Measurements from ENCODE around the gene HOXD13.

The HOXD13 gene
- 0 to 0.36 (median 0) reads per million in 4 experiments for total RNA-seq

- no peak for DNase-seq
Observed at GRCh38 chr2:176092270-176093144, at the start of gene HOXD13. TSS of gene HOXD13 (plus strand) at chr2:176092721. CDS start at chr2:176092891, 170 bp downstream.

DNA sequence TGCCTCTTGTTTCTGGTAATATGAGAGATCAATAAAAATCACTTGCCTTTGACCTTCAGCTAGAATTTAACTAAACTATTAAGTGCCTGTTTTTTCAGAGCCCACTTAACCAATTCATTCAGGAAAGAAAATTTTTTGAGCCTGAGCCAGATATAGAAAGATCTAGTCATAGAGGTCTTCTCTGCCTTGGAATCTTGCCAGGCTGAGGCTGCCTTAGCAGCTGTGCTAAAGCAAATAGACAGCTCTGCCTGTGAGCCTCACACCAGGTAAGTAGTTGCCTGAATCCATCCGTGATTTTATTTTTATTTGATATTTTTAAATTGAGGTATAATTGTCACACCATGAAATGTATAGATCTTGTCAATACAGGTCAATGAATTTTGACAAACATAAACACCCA is 36.1 kb upstream of the HOXD13 start:
- no peak for DNase-seq

DNA sequence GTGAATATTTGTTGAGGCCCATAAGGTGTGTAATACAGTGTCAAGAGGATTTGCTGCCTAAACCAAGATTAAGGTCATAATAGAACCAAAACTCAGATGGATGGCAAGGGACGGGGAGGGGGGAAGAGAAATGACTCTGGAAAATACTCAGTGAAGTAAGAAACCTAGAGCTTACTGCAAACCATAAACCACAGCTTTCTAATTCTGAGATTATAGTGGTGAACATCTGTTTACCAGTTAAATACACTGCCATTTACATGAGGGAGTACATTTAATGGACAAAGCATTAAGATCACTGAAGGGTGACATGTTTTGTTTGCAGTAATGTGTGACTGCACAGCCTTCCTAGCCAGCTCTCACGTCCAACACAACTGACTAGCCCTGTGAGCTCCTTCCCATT is 28.6 kb upstream of the HOXD13 start:
- DNase-seq = no peak

GRCh38 chr2:176066645-176067588 is 25.6 kb upstream of the HOXD13 start:
- DNase-seq = no peak

- no peak for DNase-seq
Observed at GRCh38 chr2:176067589-176068418, 24.7 kb upstream of the HOXD13 start.

- DNase-seq = no peak
Observed at GRCh38 chr2:176068419-176068832, 24.1 kb upstream of the HOXD13 start.

GRCh38 chr2:176071330-176072291 is 20.9 kb upstream of the HOXD13 start:
- no peak for DNase-seq

DNA sequence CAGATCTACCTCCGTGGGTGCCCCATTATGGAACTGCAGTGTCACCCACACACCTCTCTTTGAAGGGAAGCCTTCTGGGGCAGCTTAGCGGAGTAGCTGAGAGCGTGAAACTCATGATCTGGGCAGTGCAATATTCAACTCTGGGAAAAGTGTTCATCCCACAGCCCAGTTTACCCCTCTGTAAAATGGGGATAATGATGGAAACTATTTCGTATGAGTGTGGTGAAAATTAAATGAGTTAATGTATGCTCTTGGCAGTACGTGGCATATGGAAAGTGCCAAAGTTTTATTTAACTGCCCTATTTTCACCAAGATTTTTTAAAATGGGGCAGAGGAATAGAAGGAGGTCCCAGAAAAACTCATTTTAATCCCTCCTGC is 20.2 kb upstream of the HOXD13 start:
- DNase-seq = no peak

DNA sequence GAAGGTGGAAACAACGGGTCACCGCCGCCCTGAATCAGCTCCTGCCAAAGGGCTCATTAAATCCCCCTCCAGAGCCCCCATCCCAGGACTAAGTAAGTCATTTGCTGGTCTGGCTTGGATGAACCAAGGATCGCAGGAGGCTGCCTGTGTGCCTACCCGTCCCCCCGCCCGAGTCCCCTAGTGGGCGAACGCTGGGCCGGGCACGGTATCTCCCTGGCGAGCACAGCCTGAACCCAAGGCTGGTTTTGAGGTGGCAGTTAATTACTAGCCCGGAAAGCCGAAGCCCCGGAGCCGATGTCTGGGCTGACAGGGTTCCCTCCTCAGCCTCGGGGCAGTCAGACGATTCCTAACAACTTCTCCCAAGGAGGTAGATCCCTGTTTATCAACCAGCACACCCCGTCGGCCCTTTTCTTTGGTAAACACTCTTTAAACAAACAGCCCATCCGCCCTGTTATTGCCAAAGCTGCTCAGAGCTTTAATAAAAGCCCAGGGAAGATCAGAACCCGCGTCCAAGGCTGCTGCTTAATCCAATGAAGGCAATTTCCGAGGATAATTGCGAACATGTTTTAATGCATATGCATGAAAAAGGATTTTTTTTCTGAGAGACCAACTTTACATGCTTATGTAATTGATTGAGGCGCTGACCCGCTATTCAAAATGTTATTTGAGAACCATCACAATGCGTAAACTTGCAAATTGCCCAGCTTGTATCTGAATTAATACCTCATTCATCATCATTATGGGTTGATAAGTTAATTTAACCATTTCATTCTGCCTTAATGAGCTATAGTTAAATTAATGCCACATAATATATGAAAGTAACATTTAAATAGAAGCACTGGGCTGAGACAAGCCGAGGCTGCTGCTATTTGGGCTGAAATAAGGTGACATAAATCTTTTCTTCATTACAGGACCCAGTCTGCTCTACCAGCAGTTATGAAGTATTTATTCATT is 19.3 kb upstream of the HOXD13 start:
- DNase-seq = no peak

DNA sequence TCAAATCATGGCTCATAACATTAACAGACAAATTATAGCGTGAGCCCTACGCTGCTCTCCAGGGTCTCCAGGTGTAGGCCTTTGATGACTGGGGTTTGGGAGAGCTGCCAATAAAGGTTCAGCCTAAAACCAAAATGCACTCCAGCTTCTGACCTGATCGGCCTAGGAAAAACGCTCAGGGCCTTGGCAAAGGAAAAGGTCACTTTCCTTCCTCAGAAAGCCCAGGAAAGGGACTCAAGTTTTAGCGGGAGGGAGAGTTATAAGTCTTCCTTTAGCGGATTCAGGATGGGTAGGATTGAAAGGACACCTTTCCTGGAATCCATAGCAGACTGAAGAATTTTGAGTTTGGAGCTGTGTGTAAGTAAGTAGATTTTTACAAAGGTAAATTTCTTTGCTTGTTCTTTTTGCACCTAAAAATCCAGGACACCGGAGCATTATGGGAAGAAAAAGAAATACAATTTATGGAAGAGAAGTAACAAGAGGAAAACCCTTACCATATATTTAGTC is 17.5 kb upstream of the HOXD13 start:
- no peak for DNase-seq

DNA sequence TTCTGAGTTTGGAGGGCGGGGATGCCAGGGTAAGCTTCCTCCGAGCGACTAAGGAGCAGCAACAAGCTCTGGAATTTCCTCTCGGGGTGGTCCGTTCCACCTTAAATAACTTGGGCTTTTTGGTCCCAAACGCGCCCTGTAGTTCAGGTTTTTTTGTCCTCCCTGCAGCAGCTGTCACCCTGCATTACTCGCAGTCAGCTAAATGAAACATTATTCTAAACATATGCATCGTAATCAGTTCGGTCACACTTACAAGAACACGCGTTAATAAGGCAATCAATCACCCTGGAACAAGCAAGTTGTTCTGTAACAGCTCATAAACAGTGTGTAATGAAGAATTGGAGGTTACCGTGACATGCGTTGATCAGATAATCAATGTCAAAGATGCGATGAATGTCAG is 17.0 kb upstream of the HOXD13 start:
- no peak for DNase-seq

GRCh38 chr2:176076063-176076462 is 16.5 kb upstream of the HOXD13 start:
- DNase-seq = no peak

DNA sequence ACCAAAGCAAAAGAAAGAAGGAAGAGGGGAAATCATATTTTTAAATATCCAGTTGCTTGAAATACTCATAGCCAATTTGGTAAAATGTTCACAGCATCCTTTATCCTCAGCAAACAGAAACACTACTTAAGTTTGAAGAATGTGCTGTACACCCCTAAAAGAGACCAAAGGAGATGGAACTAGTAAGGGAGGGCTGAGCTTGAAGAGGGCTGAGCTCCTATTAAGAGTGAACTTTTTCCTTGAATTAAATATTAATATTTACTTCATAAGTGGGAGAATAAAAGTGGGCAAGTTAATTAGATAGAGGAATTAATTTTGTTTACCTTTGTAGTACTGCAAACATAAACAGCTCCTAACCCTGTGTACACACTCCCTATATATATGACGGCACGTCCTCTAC is 15.7 kb upstream of the HOXD13 start:
- DNase-seq = no peak

GRCh38 chr2:176078541-176079284 is 13.8 kb upstream of the HOXD13 start:
- DNase-seq = no peak

DNA sequence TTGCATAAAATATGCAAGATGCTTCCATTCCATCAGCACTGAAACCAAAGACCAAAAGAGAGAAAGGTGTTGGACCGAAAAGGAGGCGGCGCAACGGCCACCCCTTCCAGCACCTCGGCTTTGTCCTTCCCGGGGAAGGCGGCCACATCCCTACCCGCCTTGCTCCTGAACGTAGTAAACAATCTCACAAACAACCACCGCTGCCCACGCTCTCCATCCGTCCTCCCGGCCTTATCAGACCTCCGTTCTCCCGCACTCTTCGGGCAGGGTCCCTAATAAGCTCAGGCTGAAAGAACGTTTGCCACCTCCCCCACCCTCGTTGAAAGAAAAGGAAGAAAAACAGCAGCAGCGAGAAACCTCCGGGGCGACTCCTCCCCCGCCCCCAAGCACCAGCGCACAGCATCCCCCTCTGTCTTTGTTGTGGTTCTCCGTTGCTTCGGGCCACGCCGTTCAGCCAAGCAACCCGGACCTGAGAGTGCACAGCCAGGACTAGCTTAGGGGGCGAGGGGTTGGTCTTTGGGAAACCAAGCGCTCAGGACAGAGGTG is 13.2 kb upstream of the HOXD13 start:
- DNase-seq = no peak

DNA sequence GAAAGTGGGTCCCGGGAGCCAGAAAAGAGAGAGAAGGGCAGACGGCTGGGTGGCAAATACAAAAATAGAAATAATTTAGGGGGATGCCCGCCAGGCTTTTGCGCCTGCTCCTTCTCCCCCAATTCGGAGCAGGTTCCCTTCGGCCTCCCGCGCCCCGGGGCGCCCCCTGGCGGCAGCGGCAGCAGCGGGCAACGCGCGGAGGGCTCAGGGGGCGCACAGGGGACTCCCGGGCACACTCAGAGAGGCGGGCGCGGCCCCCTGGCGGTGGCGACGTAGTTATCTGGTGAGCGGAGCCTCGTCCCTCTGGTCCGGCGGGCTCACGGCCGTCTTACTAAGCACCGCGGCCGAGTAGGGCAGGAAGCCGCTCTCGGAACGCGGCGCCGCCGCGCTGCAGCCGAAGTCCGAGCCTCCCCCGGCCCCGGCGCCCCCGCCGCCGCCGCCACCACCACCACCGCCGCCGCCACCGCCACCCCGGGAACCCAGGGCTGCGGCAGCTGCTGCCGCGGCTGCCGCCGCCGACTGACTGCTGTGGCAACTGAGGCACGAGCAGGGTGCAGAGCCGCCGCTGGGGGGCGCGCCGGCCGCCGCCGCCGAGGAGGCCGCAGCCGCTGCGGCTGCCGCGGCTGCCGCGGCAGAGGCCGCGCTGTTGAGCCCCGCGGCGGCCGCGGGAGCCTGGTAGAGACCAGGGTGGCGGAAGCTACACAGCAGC is 12.5 kb upstream of the HOXD13 start:
- no peak for DNase-seq

- DNase-seq = no peak
Observed at GRCh38 chr2:176080540-176081375, 11.8 kb upstream of the HOXD13 start.
